SIG-M5 treated with dmso at 0.1 percent for 504 hours (cell line): ENCODE data around the gene CASP8AP2.
"Not testable (repeated sequence)": the region's sequence is repeated elsewhere in the genome, so short reads cannot be mapped to it uniquely, and the experiment has no call there.

Source experiments
- DNase-seq: peaks from one replicate; lab custom pipeline; 2025; ENCODE audit not compliant: unreplicated experiment; lab: John Stamatoyannopoulos, UW

The CASP8AP2 gene

DNA sequence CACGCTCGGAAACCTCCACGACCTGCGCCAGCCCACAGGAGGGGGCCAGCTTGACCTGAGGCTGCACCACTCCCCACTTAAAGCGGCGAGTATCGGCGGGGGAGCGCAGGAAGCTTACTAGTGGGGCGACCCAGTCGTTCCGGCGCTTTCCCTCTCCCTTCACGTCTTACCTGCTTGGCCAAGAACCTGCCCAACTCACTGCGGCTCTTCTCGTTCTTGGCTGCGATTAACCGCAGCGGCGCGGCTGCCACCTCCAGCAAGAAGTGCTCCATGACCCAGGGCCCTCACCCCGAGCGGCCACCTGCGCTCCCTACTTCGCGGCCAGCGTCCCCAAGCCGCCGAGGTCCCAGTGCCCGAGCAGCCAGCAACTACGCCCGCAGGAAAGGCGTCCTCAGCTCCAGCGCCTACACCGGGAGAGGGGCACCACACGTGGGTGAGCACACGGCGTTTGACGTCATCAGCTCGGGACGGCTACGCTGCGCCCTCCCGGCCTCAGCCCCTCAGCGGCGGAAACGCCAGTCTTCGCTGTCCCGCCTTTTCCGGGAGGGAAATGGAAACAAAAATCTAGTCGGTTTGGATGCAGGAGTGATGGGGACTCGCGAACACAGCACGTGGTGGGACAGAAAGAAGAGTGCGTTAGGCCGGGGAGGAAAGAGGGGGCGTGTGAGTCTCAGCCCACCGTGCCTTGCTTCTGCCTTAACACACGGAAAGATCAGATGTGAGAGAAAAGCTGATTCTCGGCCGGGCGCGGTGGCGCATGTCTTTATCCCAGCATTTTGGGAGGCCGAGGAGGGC is 10.1 kb upstream of the CASP8AP2 start, which contains the start of gene MDN1:
TSS of gene MDN1 (minus strand) at position 459 of the 795 bp plus-strand sequence. CDS start at position 272, 187 bp downstream.
- peak; percentile 94 for DNase-seq

GRCh38 chr6:89826029-89826528 is 3.6 kb upstream of the CASP8AP2 start:
- DNase-seq: no peak

DNA sequence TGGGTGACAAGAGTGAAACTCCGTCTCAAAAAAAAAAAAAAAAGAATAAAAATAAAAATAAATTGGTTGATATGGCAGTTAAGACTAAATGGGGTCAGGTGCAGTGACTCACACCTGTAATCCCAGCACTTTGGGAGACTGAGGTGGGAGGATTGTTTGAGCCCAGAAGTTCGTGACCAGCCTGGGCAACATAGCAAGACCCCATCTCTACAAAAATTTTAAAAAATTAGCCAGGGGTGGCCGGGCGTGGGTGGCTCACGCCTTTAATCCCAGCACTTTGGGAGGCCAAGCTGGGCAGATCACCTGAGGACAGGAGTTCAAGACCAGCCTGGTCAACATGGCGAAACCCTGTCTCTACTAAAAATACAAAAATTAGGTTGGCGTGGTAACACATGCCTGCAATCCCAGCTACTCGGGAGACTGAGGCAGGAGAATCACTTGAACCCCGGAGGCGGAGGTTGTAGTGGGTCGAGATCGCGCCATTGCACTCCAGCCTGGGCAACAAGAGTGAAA is 1.1 kb upstream of the CASP8AP2 start:
- DNase-seq: not testable (repeated sequence)

GRCh38 chr6:89828988-89829471 is 650 bp upstream of the CASP8AP2 start:
- DNase-seq: peak; percentile 45

DNA sequence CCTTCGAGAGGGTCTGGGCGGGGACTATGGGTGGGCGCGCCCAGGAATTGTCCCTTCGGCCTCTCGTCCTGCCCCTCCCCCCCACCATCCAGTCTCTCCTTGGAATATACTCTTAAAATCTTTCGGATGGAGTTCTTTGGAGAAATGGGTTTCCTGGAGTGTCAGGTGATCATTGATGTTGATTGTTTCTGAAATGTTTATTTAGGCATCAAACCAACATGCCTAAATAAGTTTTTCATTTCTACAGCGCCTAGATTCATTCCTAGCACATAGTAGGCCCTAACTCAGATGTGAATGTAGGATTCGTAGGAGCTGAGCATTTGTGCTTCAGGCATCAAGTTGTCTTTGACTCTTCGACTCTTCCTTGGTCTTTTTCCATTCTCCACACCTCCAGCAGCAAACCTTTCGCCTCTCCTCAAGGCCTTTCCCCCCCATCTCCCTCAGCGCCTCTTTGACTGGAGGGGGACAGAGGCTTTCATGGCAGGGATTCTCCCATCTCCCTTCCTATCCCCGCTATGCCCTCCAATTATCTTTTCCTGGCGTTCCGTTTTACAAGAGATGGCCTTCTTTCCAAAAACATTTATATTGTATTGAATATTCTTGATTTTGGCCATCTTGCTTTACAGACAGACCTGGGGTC is 610 bp downstream of the CASP8AP2 start:
- DNase-seq: no peak

DNA sequence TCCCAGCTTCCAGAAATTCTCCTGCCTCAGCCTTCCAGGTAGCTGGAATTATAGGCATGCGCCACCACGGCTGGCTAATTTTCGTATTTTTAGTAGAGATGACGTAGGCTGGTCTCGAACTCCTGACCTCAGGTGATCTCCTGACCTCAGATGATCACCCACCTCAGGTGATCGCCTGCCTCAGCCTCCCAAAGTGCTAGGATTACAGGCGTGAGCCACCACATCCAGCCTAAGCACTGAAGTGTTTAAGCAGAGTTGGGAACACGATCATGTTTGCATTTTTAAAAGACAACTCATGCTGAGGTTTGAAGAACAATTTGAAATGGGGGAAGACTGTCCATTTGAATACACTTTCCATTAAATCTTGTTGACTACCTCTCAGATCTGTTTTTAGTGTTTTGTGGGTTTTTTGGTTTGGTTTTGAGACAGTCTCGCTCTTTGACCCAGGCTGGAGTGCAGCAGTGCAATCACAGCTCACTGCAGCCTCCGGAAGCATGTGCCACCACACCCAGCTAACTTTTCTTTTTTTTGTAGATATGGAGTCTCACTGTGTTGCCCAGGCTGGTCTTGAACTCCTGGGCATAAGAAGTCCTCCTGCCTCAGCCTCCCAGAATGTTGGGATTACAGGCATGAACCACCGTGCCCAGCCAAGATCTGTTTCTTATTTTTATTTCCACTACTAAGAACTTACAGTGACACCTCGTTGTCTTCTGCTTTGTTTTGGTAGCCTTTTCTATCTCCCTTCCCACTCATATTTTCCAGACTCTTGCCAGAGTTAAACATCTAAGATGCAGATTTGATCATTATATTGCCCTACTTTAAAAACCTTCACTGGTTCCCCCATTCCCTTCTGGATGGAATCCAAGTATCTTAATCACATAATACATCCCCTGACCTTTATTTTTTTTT is 5.5 kb downstream of the CASP8AP2 start:
- no peak for DNase-seq

GRCh38 chr6:89836639-89837222 is 7.1 kb downstream of the CASP8AP2 start:
- peak; percentile 6 for DNase-seq

GRCh38 chr6:89840538-89840937 is 10.9 kb downstream of the CASP8AP2 start:
- peak; percentile 33 for DNase-seq

GRCh38 chr6:89842228-89842627 is 12.5 kb downstream of the CASP8AP2 start:
- DNase-seq: no peak

DNA sequence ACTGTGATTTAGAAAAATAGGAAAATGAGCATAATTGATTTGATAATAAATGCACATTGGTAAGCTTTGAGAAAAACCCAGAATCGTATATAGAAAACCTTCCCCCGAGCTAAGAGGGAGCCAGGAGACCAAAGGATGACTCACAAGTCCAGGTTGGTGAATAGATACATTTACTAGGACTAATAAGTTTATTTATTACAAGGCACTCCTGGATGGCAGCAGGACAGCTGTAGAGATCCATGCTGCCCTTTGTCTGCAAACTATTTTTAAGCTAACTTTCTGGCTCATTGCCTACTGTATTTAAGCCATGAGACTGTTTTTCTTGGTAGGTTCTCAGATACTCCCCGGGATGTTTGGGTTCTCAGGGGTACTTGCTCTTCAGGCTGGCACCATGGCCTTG is 13.4 kb downstream of the CASP8AP2 start:
- DNase-seq: no peak

DNA sequence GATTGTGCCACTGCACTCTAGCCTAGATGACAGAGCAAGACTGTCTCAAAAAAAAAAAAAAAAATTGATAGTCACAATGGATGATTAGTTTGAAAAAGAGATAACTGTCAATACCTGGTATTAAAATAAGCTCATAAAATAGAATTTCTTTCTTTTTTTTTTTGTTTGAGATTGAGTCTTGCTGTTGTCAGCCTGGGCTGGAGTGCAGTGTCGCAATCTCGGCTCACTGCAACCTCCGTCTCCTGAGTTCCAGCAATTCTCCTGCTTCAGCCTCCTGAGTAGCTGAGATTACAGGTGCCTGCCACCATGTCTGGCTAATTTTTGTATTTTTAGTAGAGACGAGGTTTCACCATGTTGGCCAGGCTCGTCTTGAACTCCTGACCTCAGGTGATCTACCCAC is 17.8 kb downstream of the CASP8AP2 start:
- DNase-seq: not testable (repeated sequence)

GRCh38 chr6:89853068-89853467 is 23.4 kb downstream of the CASP8AP2 start:
- no peak for DNase-seq

DNA sequence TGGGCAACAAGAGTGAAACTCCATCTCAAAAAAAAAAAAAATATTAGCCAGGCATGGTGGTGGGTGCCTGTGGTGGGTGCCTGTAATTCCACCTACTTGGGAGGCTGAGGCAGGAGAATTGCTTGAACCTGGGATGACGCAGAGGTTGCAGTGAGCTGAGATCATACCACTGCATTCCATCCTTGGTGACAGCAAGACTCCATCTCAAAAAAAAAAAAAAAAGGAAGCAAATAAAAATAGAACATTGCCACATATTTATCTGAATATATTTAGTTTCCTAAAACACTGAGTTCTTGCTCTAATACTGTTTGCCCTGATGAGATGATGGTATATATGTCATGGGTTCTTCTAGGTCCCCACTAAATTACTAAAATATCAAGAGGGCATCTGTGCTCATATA is 28.4 kb downstream of the CASP8AP2 start:
- DNase-seq: no peak

DNA sequence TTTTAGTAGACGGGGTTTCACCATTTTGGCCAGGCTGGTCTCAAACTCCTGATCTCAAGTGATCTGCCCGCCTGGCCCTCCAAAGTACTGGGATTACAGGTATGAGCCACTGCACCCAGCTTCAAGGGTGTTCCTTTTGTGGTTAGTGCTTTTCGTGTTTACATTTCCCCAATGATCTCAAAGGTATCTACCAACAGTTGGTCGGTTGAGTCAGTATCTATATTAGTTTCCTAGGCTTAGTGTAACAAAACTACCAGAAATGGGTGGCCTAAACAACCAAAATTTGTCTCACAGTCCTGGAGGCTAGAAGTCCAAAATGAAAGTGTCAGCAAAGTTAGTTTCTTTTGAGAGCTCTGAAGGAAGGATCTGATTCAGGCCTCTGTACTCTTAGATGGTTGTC is 30.1 kb downstream of the CASP8AP2 start:
- DNase-seq: no peak

DNA sequence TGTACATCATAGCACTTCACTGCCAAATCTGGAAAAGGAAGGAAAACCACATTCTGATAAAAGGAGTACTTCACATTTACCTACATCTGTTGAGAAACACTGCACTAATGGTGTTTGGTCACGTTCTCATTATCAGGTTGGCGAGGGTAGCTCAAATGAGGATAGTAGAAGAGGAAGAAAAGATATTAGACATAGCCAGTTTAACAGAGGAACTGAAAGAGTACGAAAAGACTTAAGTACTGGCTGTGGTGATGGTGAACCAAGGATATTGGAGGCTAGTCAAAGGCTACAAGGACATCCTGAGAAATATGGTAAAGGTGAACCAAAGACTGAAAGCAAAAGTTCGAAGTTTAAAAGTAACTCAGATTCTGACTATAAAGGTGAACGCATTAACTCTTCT is 32.6 kb downstream of the CASP8AP2 start:
- no peak for DNase-seq

DNA sequence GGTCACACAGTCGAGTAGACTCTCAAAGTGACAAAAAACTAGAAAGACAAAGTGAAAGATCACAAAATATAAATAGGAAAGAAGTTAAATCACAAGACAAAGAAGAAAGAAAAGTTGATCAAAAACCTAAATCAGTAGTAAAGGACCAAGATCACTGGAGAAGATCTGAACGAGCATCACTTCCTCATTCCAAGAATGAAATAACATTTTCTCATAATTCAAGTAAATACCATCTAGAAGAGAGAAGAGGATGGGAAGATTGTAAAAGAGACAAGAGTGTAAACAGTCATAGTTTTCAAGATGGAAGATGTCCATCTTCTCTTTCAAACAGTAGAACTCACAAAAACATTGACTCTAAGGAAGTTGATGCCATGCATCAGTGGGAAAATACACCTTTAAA is 33.0 kb downstream of the CASP8AP2 start:
- no peak for DNase-seq

DNA sequence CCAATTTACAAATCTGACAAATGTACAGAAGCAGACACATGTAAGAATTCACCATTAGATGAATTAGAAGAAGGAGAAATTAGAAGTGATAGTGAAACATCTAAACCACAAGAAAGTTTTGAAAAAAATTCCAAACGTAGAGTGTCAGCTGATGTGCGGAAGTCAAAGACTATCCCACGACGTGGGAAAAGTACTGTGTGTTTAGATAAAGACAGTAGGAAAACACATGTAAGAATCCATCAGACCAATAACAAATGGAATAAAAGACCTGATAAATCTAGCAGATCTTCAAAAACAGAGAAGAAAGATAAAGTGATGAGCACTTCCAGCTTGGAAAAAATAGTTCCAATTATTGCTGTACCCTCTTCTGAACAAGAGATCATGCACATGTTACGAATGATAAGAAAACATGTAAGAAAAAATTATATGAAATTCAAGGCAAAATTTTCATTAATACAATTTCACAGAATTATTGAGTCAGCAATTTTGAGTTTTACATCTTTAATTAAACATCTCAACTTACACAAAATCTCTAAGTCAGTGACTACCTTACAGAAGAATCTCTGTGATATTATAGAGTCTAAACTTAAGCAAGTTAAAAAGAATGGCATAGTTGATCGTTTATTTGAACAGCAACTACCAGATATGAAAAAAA is 36.5 kb downstream of the CASP8AP2 start:
- DNase-seq: no peak

DNA sequence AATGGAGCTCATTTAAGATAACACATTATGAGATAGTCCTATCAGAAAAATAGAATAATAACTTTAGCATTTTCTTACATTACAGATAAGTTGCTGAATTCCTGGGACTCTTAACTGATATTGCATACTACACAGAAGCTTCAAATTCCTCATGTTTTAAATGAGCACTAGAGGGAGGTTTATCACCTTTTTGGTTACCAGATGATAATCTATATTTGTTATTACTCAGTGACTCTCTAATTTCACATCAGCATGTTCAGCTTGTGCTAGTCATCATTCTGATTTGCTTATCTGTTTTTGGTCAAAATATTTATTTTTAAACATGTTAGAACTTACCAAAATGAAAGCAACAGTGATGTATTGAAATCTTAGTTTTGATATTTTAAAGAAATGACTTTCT is 44.0 kb downstream of the CASP8AP2 start:
- DNase-seq: no peak

DNA sequence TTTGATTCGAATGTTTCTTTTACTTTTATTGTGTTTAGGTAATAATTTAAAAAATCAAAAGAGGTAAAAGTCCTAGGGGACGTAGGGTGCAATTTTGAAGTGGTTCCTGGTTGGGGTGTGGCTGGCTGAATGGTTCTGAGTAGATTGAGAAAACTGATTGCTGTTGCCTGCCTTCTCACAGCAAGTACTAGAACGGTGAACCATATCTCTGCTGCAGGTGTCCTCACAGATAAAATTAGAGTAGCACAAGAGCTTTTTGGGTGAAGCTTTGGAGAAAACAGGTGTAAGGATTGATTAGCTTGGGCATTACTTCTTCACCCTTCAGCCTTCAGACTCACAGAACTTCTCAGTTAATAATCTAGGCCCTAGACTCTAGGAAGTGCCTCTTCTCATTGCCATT is 44.8 kb downstream of the CASP8AP2 start:
- DNase-seq: no peak
